Measurements from ENCODE around the gene SLC4A5.

- TF ChIP-seq SP1 (IDR thresholded peaks at IDR 0.05) (no peak), BHLHE40 (IDR thresholded peaks at IDR 0.05; ENCODE audit: borderline replicate concordance) (no peak), ZNF384 (IDR thresholded peaks at IDR 0.05) (no peak), CTBP1 (IDR thresholded peaks at IDR 0.05; ENCODE audit: borderline replicate concordance) (no peak), HDGF (IDR thresholded peaks at IDR 0.05; ENCODE audit: borderline replicate concordance) (no peak), NFRKB (IDR thresholded peaks at IDR 0.05) (no peak), TARDBP (IDR thresholded peaks at IDR 0.05) (no peak), FOXA1 (IDR thresholded peaks at IDR 0.05) (no peak), PKNOX1 (IDR thresholded peaks at IDR 0.05) (no peak), SUZ12 (IDR thresholded peaks at IDR 0.05) (no peak), FOXK2 (IDR thresholded peaks at IDR 0.05) (no peak), FOXM1 (IDR thresholded peaks at IDR 0.05; ENCODE audit: borderline replicate concordance) (no peak)
These were observed 103.9 kb downstream of the SLC4A5 start for GRCh38 chr2:74239346-74239745.
